ENCODE data around the gene CRCP.
A peak's percentile ranks its signal among the peaks of the same experiment; 100 is the strongest.
"Not testable (repeated sequence)": the region's sequence is repeated elsewhere in the genome, so short reads cannot be mapped to it uniquely, and the experiment has no call there.

CRCP gene

GRCh38 chr7:66105263-66105748 lies 9.3 kb upstream of the CRCP start:
- DNase-seq (ENCODE audit: low spot score), result no peak
- FAIRE-seq, result no peak

- not testable (repeated sequence) for FAIRE-seq; DNase-seq (ENCODE audit: low spot score)
Measured at GRCh38 chr7:66108410-66108809, 6.2 kb upstream of the CRCP start.

GRCh38 chr7:66110856-66111255 lies 3.8 kb upstream of the CRCP start:
- FAIRE-seq, result peak; percentile 97
- peak; percentile 99 for DNase-seq (ENCODE audit: low spot score)

GRCh38 chr7:66116680-66117420 lies 2.2 kb downstream of the CRCP start:
- DNase-seq (ENCODE audit: low spot score); FAIRE-seq: not testable (repeated sequence)

GRCh38 chr7:66118603-66119002 lies 4.0 kb downstream of the CRCP start:
- FAIRE-seq (no peak), DNase-seq (ENCODE audit: low spot score) (no peak)

- DNase-seq (ENCODE audit: low spot score) (no peak), FAIRE-seq (no peak)
Measured at GRCh38 chr7:66119245-66119850, 4.7 kb downstream of the CRCP start.

GRCh38 chr7:66123175-66123528 lies 8.5 kb downstream of the CRCP start:
- FAIRE-seq (no peak), DNase-seq (ENCODE audit: low spot score) (no peak)

GRCh38 chr7:66124569-66124861 lies 9.9 kb downstream of the CRCP start:
- not testable (repeated sequence) for DNase-seq (ENCODE audit: low spot score); FAIRE-seq

GRCh38 chr7:66125052-66125694 lies 10.5 kb downstream of the CRCP start:
- no peak for FAIRE-seq
- DNase-seq (ENCODE audit: low spot score), result no peak

- not testable (repeated sequence) for DNase-seq (ENCODE audit: low spot score); FAIRE-seq
Measured at GRCh38 chr7:66125781-66126352, 11.2 kb downstream of the CRCP start.

GRCh38 chr7:66127172-66127571 lies 12.5 kb downstream of the CRCP start:
- FAIRE-seq; DNase-seq (ENCODE audit: low spot score): not testable (repeated sequence)

GRCh38 chr7:66138994-66139752 lies 24.5 kb downstream of the CRCP start:
- DNase-seq (ENCODE audit: low spot score) (peak; percentile 30), FAIRE-seq (peak; percentile 45)

GRCh38 chr7:66140924-66141323 lies 26.3 kb downstream of the CRCP start:
- no peak for DNase-seq (ENCODE audit: low spot score)
- no peak for FAIRE-seq

- no peak for DNase-seq (ENCODE audit: low spot score)
- FAIRE-seq, result no peak
Measured at GRCh38 chr7:66142334-66142733, 27.7 kb downstream of the CRCP start.

- no peak for DNase-seq (ENCODE audit: low spot score)
- no peak for FAIRE-seq
Measured at GRCh38 chr7:66142996-66143395, 28.3 kb downstream of the CRCP start.

GRCh38 chr7:66143876-66144332 lies 29.3 kb downstream of the CRCP start:
- DNase-seq (ENCODE audit: low spot score), result no peak
- no peak for FAIRE-seq

- FAIRE-seq (no peak), DNase-seq (ENCODE audit: low spot score) (no peak)
Measured at GRCh38 chr7:66145400-66146104, 30.9 kb downstream of the CRCP start.

- DNase-seq (ENCODE audit: low spot score) (no peak), FAIRE-seq (no peak)
Measured at GRCh38 chr7:66146701-66147100, 32.1 kb downstream of the CRCP start.

GRCh38 chr7:66147657-66148056 lies 33.0 kb downstream of the CRCP start:
- not testable (repeated sequence) for DNase-seq (ENCODE audit: low spot score); FAIRE-seq

GRCh38 chr7:66150471-66150870 lies 35.8 kb downstream of the CRCP start:
- DNase-seq (ENCODE audit: low spot score) (no peak), FAIRE-seq (no peak)

Measured in RCC 7860 (cell line).